H9 (cell line): ENCODE results near the gene LRRC8C. TPM values are rescaled to one million over a fixed set of nuclear protein-coding genes. Genes with fewer than 3 reads are reported as not detected.

Experiments
- DNase-seq: peaks from one replicate; pipeline ENCODE4 v3.0.0-alpha.2; 2017
- H2AFZ ChIP-seq: one replicate; pipeline ENCODE4 v1.6.1; 2013; ENCODE audit warnings: mild to moderate bottlenecking, low read length, control low read depth, moderate library complexity
- H2AK5ac ChIP-seq: 2 replicates; pipeline ENCODE4 v1.6.1; 2013; ENCODE audit warnings: low read length, control low read depth, mixed read lengths; ENCODE audit not compliant: insufficient read length
- H2BK120ac ChIP-seq: one replicate; pipeline ENCODE4 v1.6.1; 2013; ENCODE audit warnings: low read depth, mild to moderate bottlenecking, low read length, control low read depth, inconsistent platforms; ENCODE audit not compliant: poor library complexity, severe bottlenecking
- H2BK12ac ChIP-seq: 2 replicates; pipeline ENCODE4 v1.6.1; 2013; ENCODE audit warnings: low read length, control low read depth, mixed read lengths, low read depth; ENCODE audit not compliant: insufficient read length
- H2BK15ac ChIP-seq: 2 replicates; pipeline ENCODE4 v1.6.1; 2013; ENCODE audit warnings: low read depth, low read length, control low read depth
- H2BK20ac ChIP-seq: one replicate; pipeline ENCODE4 v1.6.1; 2013; ENCODE audit warnings: low read depth, mild to moderate bottlenecking, low read length, control low read depth, inconsistent platforms; ENCODE audit not compliant: poor library complexity, severe bottlenecking
- H2BK5ac ChIP-seq: 2 replicates; pipeline ENCODE4 v1.6.1; 2013; ENCODE audit warnings: low read length, control low read depth, mixed read lengths; ENCODE audit not compliant: insufficient read length
- H3K14ac ChIP-seq: 2 replicates; pipeline ENCODE4 v1.6.1; 2013; ENCODE audit warnings: low read length, control low read depth; ENCODE audit not compliant: insufficient read depth
- H3K18ac ChIP-seq: 2 replicates; pipeline ENCODE4 v1.6.1; 2013; ENCODE audit warnings: low read depth, mild to moderate bottlenecking, mixed read lengths, low read length, control low read depth; ENCODE audit not compliant: insufficient read length
- H3K23ac ChIP-seq: 2 replicates; pipeline ENCODE4 v1.6.1; 2013; ENCODE audit warnings: low read length, control low read depth, mixed read lengths, low read depth; ENCODE audit not compliant: insufficient read length
- H3K23me2 ChIP-seq: 2 replicates; pipeline ENCODE4 v1.6.1; 2013; ENCODE audit warnings: low read depth, mild to moderate bottlenecking, mixed read lengths, low read length, control low read depth; ENCODE audit not compliant: insufficient read length, poor library complexity, severe bottlenecking
- H3K27ac ChIP-seq: 2 replicates; pipeline ENCODE4 v1.5.1; 2013; ENCODE audit warnings: low read length, control low read depth, mixed read lengths, low read depth; ENCODE audit not compliant: insufficient read length
- H3K27me3 ChIP-seq: 2 replicates; pipeline ENCODE4 v1.6.1; 2013; ENCODE audit warnings: low read length, control low read depth, inconsistent platforms; ENCODE audit not compliant: insufficient read depth
- H3K4ac ChIP-seq: 2 replicates; pipeline ENCODE4 v1.6.1; 2013; ENCODE audit warnings: low read depth, mild to moderate bottlenecking, control low read depth, inconsistent platforms, low read length, moderate library complexity
- H3K4me1 ChIP-seq: 2 replicates; pipeline ENCODE4 v1.6.1; 2013; ENCODE audit warnings: low read length, control low read depth, inconsistent platforms; ENCODE audit not compliant: insufficient read depth
- H3K4me2 ChIP-seq: 2 replicates; pipeline ENCODE4 v1.6.1; 2013; ENCODE audit warnings: low read length, control low read depth, mixed read lengths; ENCODE audit not compliant: insufficient read length, insufficient read depth
- H3K56ac ChIP-seq: 2 replicates; pipeline ENCODE4 v1.6.1; 2013; ENCODE audit warnings: low read depth, mild to moderate bottlenecking, mixed read lengths, low read length, control low read depth; ENCODE audit not compliant: insufficient read length
- H3K79me1 ChIP-seq: 2 replicates; pipeline ENCODE4 v1.6.1; 2013; ENCODE audit warnings: low read depth, mild to moderate bottlenecking, moderate library complexity, low read length, control low read depth, inconsistent platforms; ENCODE audit not compliant: insufficient read depth, poor library complexity, severe bottlenecking
- H3K79me2 ChIP-seq: 2 replicates; pipeline ENCODE4 v1.6.1; 2013; ENCODE audit warnings: low read length, control low read depth, inconsistent platforms; ENCODE audit not compliant: insufficient read depth
- H3K9ac ChIP-seq: 2 replicates; pipeline ENCODE4 v1.6.1; 2013; ENCODE audit warnings: low read length, control low read depth, mixed read lengths; ENCODE audit not compliant: insufficient read length; ENCODE audit errors: extremely low read depth
- H3K9me3 ChIP-seq: one replicate; pipeline ENCODE4 v1.6.1; 2013; ENCODE audit warnings: low read depth, low read length, inconsistent platforms; ENCODE audit not compliant: control insufficient read depth
- H3T11ph ChIP-seq: one replicate; pipeline ENCODE4 v1.6.1; 2013; ENCODE audit warnings: mild to moderate bottlenecking, low read length, control low read depth, inconsistent platforms
- H4K20me1 ChIP-seq: one replicate; pipeline ENCODE4 v1.6.1; 2013; ENCODE audit not compliant: control insufficient read depth, insufficient read length, insufficient read depth
- H4K5ac ChIP-seq: 2 replicates; pipeline ENCODE4 v1.6.1; 2013; ENCODE audit warnings: low read depth, mild to moderate bottlenecking, mixed read lengths, low read length, control low read depth; ENCODE audit not compliant: insufficient read length
- H4K8ac ChIP-seq: replicated peaks from 2 replicates; pipeline ENCODE4 v1.6.1; 2013; ENCODE audit warnings: low read length, control low read depth, mixed read lengths, low read depth; ENCODE audit not compliant: insufficient read length
- H4K91ac ChIP-seq: 2 replicates; pipeline ENCODE4 v1.6.1; 2013; ENCODE audit warnings: low read depth, mild to moderate bottlenecking, moderate library complexity, mixed read lengths, low read length, control low read depth; ENCODE audit not compliant: insufficient read length
- H3K27ac Mint-ChIP-seq, 3 experiments: 2 replicates in 2 of 3; 3 replicates in 1 of 3; pipeline ENCODE4 v1.8.0; 2020 to 2021; ENCODE audit warnings: mixed read lengths in 3 of 3, mild to moderate bottlenecking in 1 of 3, moderate library complexity in 1 of 3
- H3K27me3 Mint-ChIP-seq: 2 replicates; pipeline ENCODE4 v1.8.0; 2021; ENCODE audit warnings: low read depth, mild to moderate bottlenecking, moderate library complexity, mixed read lengths
- H3K36me3 Mint-ChIP-seq, 3 experiments: 2 replicates in 2 of 3; 3 replicates in 1 of 3; pipeline ENCODE4 v1.8.0; 2020 to 2021; ENCODE audit warnings: low read depth in 3 of 3, mixed read lengths in 3 of 3; ENCODE audit not compliant: insufficient read depth in 1 of 3
- H3K4me1 Mint-ChIP-seq, 2 experiments: 2 replicates each; pipeline ENCODE4 v1.8.0; 2020; ENCODE audit warnings: mixed read lengths in 2 of 2
- H3K4me3 Mint-ChIP-seq, 2 experiments: 2 replicates in 1 of 2; 3 replicates in 1 of 2; pipeline ENCODE4 v1.8.0; 2020 to 2021; ENCODE audit warnings: mild to moderate bottlenecking in 2 of 2, mixed read lengths in 2 of 2, moderate library complexity in 1 of 2
- H3K9me3 Mint-ChIP-seq, 2 experiments: 2 replicates in 1 of 2; 3 replicates in 1 of 2; pipeline ENCODE4 v1.8.0; 2020; ENCODE audit warnings: mild to moderate bottlenecking in 2 of 2, mixed read lengths in 2 of 2, moderate library complexity in 1 of 2
- WGBS: extraction: QIAGEN DNeasy Blood & Tissue Kit; methylation state at CpG from one replicate; pipeline ENCODE4 v1.1.7; 2013; ENCODE audit warnings: missing lambda C conversion rate, low lambda C conversion rate, mixed read lengths; ENCODE audit not compliant: insufficient read length; ENCODE audit errors: extremely low coverage; 5-methylcytosine and 5-hydroxymethylcytosine counted together
- total RNA-seq: library from RNA; stranded (reverse); gene quantifications from 2 replicates; pipeline ENCODE4 v1.2.1, GENCODE V29; 2021
- TF ChIP-seq, protein P1 (sequence below): fragments of 200-600 bp; sonication (generic); conservative IDR thresholded peaks from 3 replicates; pipeline ENCODE4 v1.8.0; 2021; ENCODE audit warnings: antibody characterized with exemption, mild to moderate bottlenecking

Gene LRRC8C
- total RNA-seq, 1 experiment from 2014 or later, result 1.9 TPM

DNA sequence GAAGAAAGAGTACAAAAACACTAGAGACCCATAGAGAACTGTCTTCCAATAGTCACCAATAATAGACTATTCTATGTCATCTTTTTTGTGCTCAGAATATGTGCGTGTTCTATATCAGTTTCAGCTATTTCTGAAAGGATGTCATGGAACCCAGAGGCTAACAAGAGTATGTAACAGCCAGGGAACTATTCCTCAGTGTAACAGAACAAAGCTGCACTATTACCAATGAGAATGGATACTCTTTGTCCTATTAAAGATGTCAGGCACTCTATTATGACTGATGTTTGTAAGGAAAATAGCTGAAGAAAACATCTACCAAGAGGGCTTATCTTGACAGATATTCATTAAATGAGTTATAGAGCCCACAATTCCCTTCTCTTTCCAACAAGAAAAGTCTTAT, 8.6 kb upstream of the LRRC8C start:
- Mint-ChIP-seq H3K4me3 (no peak overlapping the region), H3K4me1 (peaks cover 2 to 4% of the 10 kb centered on the region in 2 experiments; a peak in 1 of 4 replicates), H3K9me3 (no peaks in the 10 kb centered on the region), H3K27me3 (no peaks in the 10 kb centered on the region), H3K36me3 (no peaks in the 10 kb centered on the region), H3K27ac (no peak overlapping the region)
- Histone ChIP-seq H3K23ac (no peak overlapping the region), H3K4ac (no peak overlapping the region), H2BK120ac (no peak overlapping the region), H3K79me2 (no peaks in the 10 kb centered on the region), H3K56ac (no peak overlapping the region), H4K91ac (no peak overlapping the region), H2BK20ac (no peak overlapping the region), H3T11ph (no peak overlapping the region), H3K4me2 (no peak overlapping the region), H3K79me1 (no peaks in the 10 kb centered on the region), H4K8ac (no peak overlapping the region), H3K4me1 (no peaks in the 10 kb centered on the region), H2AK5ac (no peak overlapping the region), H2BK15ac (no peak overlapping the region), H3K27me3 (no peaks in the 10 kb centered on the region), H3K14ac (no peak overlapping the region), H3K9ac (no peak overlapping the region), H2BK5ac (no peak overlapping the region), H3K9me3 (no peaks in the 10 kb centered on the region), H4K5ac (no peak overlapping the region), H2AFZ (no peak overlapping the region), H3K18ac (no peak overlapping the region), H3K23me2 (no peaks in the 10 kb centered on the region), H4K20me1 (no peaks in the 10 kb centered on the region), H2BK12ac (no peak overlapping the region), H3K27ac (no peak overlapping the region)
- TF ChIP-seq, protein P1, sequence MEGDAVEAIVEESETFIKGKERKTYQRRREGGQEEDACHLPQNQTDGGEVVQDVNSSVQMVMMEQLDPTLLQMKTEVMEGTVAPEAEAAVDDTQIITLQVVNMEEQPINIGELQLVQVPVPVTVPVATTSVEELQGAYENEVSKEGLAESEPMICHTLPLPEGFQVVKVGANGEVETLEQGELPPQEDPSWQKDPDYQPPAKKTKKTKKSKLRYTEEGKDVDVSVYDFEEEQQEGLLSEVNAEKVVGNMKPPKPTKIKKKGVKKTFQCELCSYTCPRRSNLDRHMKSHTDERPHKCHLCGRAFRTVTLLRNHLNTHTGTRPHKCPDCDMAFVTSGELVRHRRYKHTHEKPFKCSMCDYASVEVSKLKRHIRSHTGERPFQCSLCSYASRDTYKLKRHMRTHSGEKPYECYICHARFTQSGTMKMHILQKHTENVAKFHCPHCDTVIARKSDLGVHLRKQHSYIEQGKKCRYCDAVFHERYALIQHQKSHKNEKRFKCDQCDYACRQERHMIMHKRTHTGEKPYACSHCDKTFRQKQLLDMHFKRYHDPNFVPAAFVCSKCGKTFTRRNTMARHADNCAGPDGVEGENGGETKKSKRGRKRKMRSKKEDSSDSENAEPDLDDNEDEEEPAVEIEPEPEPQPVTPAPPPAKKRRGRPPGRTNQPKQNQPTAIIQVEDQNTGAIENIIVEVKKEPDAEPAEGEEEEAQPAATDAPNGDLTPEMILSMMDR, result no peak
- WGBS, result no CpG with 5 or more reads among the region's 1 CpG
- DNase-seq, result no peak
